ENCODE results near the gene RAI1.

GRCh38 chr17:17779015-17779611, 97.9 kb downstream of the RAI1 start:
- no peak for TF ChIP-seq POLR2A (IDR thresholded peaks at IDR 0.05; ENCODE audit: low read length)
- TF ChIP-seq CTCF (IDR thresholded peaks at IDR 0.05), result no peak
- no peak for TF ChIP-seq EP300 (IDR thresholded peaks at IDR 0.05)
- TF ChIP-seq PHF8 (IDR thresholded peaks at IDR 0.05; ENCODE audit: borderline replicate concordance, low read depth), result no peak
- no peak for TF ChIP-seq CBX8 (IDR thresholded peaks at IDR 0.05)
- no peak for TF ChIP-seq RNF2 (IDR thresholded peaks at IDR 0.05; ENCODE audit: borderline replicate concordance, low read depth)
- no peak for TF ChIP-seq SMC3 (IDR thresholded peaks at IDR 0.05)
- TF ChIP-seq GATA3 (IDR thresholded peaks at IDR 0.05; ENCODE audit: borderline replicate concordance), result no peak
- no peak for TF ChIP-seq REST (IDR thresholded peaks at IDR 0.05)
- TF ChIP-seq MAZ (IDR thresholded peaks at IDR 0.05; ENCODE audit: borderline replicate concordance, low read depth, low read length), result no peak
- TF ChIP-seq ZC3H11A (IDR thresholded peaks at IDR 0.05), result no peak
- TF ChIP-seq RCOR1 (IDR thresholded peaks at IDR 0.05; ENCODE audit: low read depth, low read length), result no peak
- TF ChIP-seq RFX5 (IDR thresholded peaks at IDR 0.05), result no peak

Measured in A549 (cell line).